Measurements from ENCODE around the gene AFF3.

AFF3 gene

GRCh38 chr2:100066246-100066645 lies 76.1 kb downstream of the AFF3 start:
- no peak for DNase-seq

DNA sequence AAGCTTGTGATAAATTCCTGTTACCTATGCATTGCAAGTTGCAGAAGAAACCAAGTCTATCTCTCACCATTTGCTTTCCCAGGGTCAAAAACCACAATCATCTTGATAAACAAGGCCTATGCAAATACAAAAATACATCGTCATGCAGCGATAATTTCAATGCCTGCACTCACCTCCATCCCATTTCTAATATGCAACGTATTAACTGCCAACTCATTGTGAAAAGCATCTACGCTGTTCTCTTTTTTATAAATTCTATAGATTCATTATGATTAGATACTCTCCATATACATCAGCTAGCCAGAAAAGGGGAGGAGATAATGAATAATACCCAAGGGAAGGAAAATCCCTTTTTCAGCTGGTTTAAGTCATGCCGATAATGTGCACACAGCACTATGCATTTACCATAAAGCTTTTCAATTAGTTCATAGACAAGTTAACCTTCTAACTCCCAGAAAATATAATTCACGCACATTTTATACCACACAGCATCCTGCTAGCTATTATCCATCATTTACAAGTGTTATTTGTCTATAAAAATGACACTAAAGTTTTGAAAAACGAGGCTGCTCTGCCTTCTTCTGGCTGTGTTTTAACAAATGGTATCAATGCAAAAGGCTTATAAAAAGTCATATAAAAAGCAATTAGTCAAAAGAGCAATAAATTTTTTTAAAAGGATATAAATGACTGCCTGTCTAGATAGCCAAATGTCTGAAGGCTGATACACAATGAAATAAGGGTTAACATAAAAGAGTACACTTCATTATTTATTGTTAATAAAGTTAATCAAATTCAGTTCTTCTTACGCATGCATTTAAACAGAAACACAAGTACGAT lies 77.6 kb downstream of the AFF3 start:
- DNase-seq, result no peak

- DNase-seq, result no peak
Measured at GRCh38 chr2:100064165-100064564, 78.2 kb downstream of the AFF3 start.

DNA sequence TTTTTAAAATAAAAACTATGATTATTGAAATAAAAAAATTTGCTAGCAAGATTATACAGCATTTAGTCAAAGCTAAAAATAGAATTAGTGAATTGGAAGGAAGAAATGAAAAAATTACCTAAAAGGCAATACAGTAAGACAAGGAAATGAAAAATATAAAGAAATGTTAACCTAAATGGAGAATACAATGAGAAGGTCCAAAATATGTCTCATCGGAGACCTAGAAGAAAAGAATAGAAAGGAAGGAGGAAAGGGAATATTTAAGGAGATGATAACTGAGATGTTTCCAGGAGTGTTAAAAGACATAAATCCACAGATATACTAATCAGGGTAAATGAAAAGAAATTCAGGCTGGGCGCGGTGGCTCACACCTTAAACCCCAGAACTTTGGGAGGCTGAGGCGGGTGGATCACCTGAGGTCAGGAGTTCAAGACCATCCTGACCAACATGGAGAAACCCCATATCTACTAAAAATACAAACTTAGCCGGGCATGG lies 78.9 kb downstream of the AFF3 start:
- DNase-seq, result no peak

DNA sequence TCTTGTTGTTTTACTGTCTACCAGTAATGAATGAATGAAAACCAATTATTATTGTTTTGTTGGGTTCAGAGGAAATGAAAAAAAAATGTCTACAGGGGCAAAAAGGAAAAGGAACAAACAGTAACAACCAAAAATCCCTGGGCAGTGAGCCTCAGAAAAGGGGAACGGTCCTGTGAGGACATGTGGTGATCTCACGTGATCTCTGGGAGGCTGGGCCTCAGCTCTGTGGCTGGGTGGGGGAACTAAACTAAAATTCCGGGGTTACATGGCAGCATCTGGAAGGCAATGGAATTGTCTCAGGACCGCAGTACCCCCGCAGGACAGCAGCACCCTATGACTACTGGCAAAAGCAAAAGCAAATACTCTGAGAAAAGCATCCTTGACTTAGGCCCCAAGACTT lies 80.1 kb downstream of the AFF3 start:
- DNase-seq, result no peak

GRCh38 chr2:100060875-100061274 lies 81.5 kb downstream of the AFF3 start:
- no peak for DNase-seq

DNA sequence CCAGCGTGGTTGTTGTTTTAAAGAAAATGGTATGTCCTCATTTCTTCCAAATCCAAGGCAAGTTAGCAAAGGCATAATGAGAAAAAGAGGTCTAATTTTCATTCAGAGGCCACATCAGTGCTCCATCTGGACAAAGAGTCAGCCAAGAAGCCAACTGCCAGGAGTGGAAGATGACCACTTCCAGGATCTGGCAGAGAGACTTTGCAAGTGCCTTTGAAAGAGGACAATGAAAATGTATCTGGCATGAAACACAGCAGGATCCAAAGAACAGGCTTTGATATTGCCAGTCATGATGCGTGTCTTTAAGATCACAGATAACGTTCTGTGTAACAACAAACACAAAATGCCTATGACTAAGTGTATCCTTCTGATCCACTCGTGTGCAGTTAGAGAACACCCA lies 82.8 kb downstream of the AFF3 start:
- no peak for DNase-seq

GRCh38 chr2:100057901-100058261 lies 84.5 kb downstream of the AFF3 start:
- DNase-seq, result no peak

GRCh38 chr2:100054426-100054825 lies 88.0 kb downstream of the AFF3 start:
- no peak for DNase-seq

- no peak for DNase-seq
Measured at GRCh38 chr2:100053087-100053885, 89.1 kb downstream of the AFF3 start.

- no peak for DNase-seq
Measured at GRCh38 chr2:100052650-100053049, 89.7 kb downstream of the AFF3 start.

GRCh38 chr2:100051253-100051652 lies 91.1 kb downstream of the AFF3 start:
- DNase-seq, result no peak

DNA sequence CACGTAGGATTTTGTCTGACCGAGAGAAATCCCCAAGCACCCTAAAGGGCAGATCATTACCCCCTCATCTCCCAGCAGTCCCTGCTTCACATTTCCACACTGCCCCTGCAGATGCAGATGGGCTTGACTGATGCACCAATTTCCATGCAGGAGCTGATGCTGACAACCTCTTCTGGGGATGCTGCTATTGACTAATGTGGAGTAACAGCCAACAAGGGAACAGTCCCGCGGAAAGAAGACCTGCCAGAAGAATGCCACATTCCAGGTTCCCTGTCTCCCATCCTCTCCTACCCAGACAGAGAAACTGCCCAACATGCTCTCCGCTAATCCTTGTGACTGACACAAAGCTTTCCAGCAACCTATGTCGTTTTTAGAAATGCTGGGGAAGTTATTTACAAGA lies 91.7 kb downstream of the AFF3 start:
- DNase-seq, result no peak

DNA sequence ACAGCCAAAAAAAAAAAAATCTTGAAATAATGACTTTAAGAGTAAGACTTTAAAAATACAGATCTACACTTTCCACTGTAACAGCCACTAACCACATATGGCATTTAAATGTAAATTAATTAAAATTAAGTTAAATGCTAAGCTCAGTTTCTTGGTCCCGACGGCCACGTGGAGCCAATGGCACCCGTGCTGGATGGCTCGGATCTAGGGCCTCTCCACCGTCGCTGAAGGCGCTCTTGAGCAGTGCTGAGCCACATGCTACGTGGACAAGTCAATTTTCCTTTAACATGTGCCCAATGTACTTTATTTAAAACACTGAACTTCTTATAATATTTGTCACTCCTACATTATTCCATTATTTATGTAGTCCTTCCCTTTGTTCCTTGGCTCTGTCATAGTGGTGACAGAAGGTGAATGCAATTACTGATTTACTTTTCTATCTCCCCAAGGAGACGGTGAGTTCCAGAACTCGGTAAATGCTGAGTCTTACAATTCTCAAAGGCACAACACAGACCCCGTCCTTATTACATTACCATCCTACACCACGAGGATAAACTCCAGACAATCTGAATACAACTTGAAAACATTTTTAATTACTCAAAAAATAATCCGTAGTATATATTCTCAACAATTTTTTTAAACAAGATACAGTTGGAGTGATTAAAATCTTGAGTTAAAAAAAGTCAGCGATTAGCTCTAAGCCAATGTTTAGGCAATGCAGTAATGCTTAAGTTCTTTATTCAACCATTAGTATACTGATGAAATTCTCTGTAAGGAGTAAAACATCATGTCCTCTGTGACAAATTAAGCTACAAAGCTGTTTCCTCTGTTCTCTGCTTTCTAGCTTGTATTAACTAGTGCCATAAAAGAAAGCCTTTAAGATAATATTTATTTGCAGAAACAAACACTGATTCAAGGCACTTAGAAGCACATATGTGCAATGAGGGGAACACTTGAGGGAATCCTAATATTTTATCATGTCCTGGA lies 95.1 kb downstream of the AFF3 start:
- DNase-seq, result no peak

GRCh38 chr2:100045000-100045399 lies 97.4 kb downstream of the AFF3 start:
- DNase-seq, result no peak

DNA sequence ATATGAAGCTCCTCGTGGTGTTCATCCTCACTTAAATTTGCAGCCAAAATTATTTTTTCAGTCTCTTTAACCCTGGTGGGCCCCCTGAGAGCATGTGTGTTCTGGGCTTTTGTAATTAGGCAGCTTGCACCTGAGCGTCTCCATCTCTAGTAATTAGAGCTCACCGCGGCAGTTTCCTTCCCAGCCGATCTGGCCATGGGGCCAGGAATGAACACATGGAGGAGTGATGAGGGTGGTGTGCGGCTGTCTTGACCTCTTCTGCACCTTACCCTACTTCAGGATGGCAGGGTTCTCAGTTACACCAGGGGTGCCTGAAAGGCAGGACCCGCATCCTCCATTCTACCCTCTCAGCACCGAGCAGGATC lies 98.5 kb downstream of the AFF3 start:
- no peak for DNase-seq

GRCh38 chr2:100043081-100043890 lies 99.1 kb downstream of the AFF3 start:
- DNase-seq, result no peak

DNA sequence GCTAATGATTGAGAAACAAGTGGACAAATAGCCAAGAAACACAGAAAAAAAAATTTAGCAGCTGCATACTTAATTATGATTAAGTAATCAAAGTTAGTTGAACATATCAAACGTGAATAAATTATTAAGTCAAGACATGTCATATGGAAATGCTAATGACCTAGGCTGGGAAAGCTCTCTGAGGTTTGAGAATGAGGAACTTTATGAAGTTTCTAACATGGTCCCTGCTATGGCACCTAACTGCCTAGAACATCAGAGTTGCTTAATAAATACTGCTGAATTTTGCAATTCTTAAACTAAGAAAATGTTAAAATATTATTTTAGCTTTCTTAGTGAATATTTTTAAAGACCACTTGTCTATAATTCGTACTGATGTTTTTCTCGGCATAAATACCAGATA lies 99.8 kb downstream of the AFF3 start:
- no peak for DNase-seq

- no peak for DNase-seq
Measured at GRCh38 chr2:100041946-100042345, 100.4 kb downstream of the AFF3 start.

DNA sequence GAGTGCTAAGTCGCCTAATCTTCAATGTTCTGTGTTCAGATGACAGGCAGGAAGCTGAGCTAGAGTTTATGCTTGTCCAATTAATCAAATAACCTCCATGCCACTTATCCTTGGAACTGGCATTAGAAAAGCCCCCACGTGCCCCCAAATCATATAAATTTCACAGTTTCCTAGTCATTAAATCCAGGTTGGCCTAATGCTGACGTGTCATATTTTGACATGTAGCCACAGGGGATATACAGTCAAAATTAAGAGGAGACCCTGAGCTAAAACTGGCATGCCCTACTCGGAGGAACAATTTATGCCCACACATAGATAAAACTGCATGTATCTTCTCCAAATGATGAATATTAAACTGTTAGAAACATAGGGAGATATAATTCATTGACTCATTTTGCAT lies 101.0 kb downstream of the AFF3 start:
- DNase-seq, result no peak

DNA sequence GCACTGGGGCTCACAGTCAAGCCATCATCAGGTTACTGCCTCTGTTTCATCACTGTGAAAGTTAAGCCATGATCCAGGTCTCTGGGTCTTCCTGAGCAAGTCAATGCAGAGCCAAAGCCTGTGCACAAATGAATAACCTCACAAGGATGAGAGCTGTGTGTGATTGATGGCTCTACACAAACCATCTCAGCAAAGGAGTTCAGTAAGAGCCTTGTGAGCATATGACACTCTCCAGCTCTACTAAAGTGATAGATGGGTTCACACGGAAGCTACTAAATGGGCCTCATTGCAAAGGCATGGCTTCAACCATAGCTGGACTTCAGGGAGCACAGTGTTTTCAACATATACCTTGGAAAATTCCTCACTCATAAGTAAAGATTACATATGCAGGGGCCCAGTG lies 101.5 kb downstream of the AFF3 start:
- no peak for DNase-seq

- DNase-seq, result no peak
Measured at GRCh38 chr2:100039291-100039980, 103.0 kb downstream of the AFF3 start.

Measured in stimulated activated naive CD4-positive, alpha-beta T cell treated with Interleukin-2 at 50 U/mL for 16 hours (primary cell).